CD4-positive, alpha-beta T cell treated with Interleukin-1 beta for 1 hour (primary cell): ENCODE results near the gene TM4SF1.
A peak's percentile ranks its signal among the peaks of the same experiment; 100 is the strongest.
"Not testable (repeated sequence)": the region's sequence is repeated elsewhere in the genome, so short reads cannot be mapped to it uniquely, and the experiment has no call there.

Experiments
- DNase-seq, 2 donors: peaks; one replicate each; pipeline ENCODE4 v3.0.0-alpha.2; 2020 to 2022

TM4SF1 gene

GRCh38 chr3:149393345-149394160 is 16.1 kb upstream of the TM4SF1 start:
- DNase-seq = peak; percentile 16 to 43

GRCh38 chr3:149391960-149392359 is 14.5 kb upstream of the TM4SF1 start:
- DNase-seq = no peak

- DNase-seq = no peak
Observed at GRCh38 chr3:149390772-149391212, 13.3 kb upstream of the TM4SF1 start.

GRCh38 chr3:149390294-149390693 is 12.8 kb upstream of the TM4SF1 start:
- no peak for DNase-seq

- no peak for DNase-seq
Observed at GRCh38 chr3:149388531-149389417, 11.3 kb upstream of the TM4SF1 start.

GRCh38 chr3:149388001-149388440 is 10.6 kb upstream of the TM4SF1 start:
- DNase-seq = no peak

- no peak for DNase-seq
Observed at GRCh38 chr3:149386299-149386606, 8.8 kb upstream of the TM4SF1 start.

- no peak for DNase-seq
Observed at GRCh38 chr3:149385617-149386298, 8.3 kb upstream of the TM4SF1 start.

- DNase-seq = no peak
Observed at GRCh38 chr3:149384911-149385321, 7.5 kb upstream of the TM4SF1 start.

GRCh38 chr3:149384167-149384566 is 6.7 kb upstream of the TM4SF1 start:
- DNase-seq = no peak

GRCh38 chr3:149383703-149384102 is 6.3 kb upstream of the TM4SF1 start:
- no peak for DNase-seq

GRCh38 chr3:149382518-149382917 is 5.1 kb upstream of the TM4SF1 start:
- DNase-seq = no peak

- DNase-seq = no peak
Observed at GRCh38 chr3:149382101-149382467, 4.6 kb upstream of the TM4SF1 start.

GRCh38 chr3:149381173-149382100 is 4.0 kb upstream of the TM4SF1 start:
- DNase-seq = no peak

- DNase-seq = not testable (repeated sequence)
Observed at GRCh38 chr3:149380220-149380619, 2.8 kb upstream of the TM4SF1 start.

GRCh38 chr3:149378478-149379309 is 1.2 kb upstream of the TM4SF1 start:
- DNase-seq = no peak

GRCh38 chr3:149376718-149377407 is 586 bp downstream of the TM4SF1 start:
- DNase-seq = no peak

GRCh38 chr3:149375501-149376196 is 1.8 kb downstream of the TM4SF1 start:
- DNase-seq = no peak

- no peak for DNase-seq
Observed at GRCh38 chr3:149374793-149375500, 2.5 kb downstream of the TM4SF1 start.
